HEK293T (cell line): ENCODE results near the gene GABRA6.
A peak's percentile ranks its signal among the peaks of the same experiment; 100 is the strongest.

Experiments used
- CTCF ChIA-PET: fragments of 350-600 bp; formaldehyde crosslinking; extraction: SDS; loops from one replicate; lab custom pipeline; 2021; ENCODE audit warnings: antibody characterized with exemption, inconsistent platforms; lab: Yijun Ruan, JAX
- POLR2A ChIA-PET: fragments of 350-600 bp; formaldehyde crosslinking; extraction: SDS; loops from one replicate; lab custom pipeline; 2020; ENCODE audit warnings: antibody characterized with exemption, inconsistent platforms; lab: Yijun Ruan, JAX
- DNase-seq: peaks from one replicate; pipeline ENCODE4 v3.0.0; 2012; ENCODE audit warnings: mixed read lengths; ENCODE audit errors: extremely low spot score
- ARNT ChIP-seq: fragments of 450-650 bp; IDR thresholded peaks from 2 replicates; pipeline ENCODE4 v1.6.1; 2017; ENCODE audit warnings: mild to moderate bottlenecking
- BHLHE40 ChIP-seq: fragments of 450-650 bp; IDR thresholded peaks from 2 replicates; pipeline ENCODE4 v1.6.1; 2016; ENCODE audit warnings: mild to moderate bottlenecking, moderate library complexity, borderline replicate concordance
- CTBP1 ChIP-seq: fragments of 450-650 bp; IDR thresholded peaks from 2 replicates; pipeline ENCODE4 v1.6.1; 2016; ENCODE audit warnings: borderline replicate concordance
- ELF4 ChIP-seq: fragments of 450-650 bp; IDR thresholded peaks from 2 replicates; pipeline ENCODE4 v1.6.1; 2017; ENCODE audit warnings: antibody characterized with exemption
- FOXA1 ChIP-seq: fragments of 450-650 bp; IDR thresholded peaks from 2 replicates; pipeline ENCODE4 v1.6.1; 2016; ENCODE audit warnings: mild to moderate bottlenecking
- FOXK2 ChIP-seq: fragments of 450-650 bp; IDR thresholded peaks from 2 replicates; pipeline ENCODE4 v1.6.1; 2016; ENCODE audit warnings: mild to moderate bottlenecking
- FOXM1 ChIP-seq: fragments of 450-650 bp; IDR thresholded peaks from 2 replicates; pipeline ENCODE4 v1.6.1; 2017; ENCODE audit warnings: mild to moderate bottlenecking, borderline replicate concordance
- HDGF ChIP-seq: fragments of 450-650 bp; IDR thresholded peaks from 2 replicates; pipeline ENCODE4 v1.6.1; 2017; ENCODE audit warnings: antibody characterized with exemption, borderline replicate concordance
- L3MBTL2 ChIP-seq: fragments of 450-650 bp; conservative IDR thresholded peaks from 2 replicates; pipeline ENCODE4 v1.6.1; 2016; ENCODE audit warnings: mild to moderate bottlenecking
- LEF1 ChIP-seq: fragments of 450-650 bp; IDR thresholded peaks from 2 replicates; pipeline ENCODE4 v1.6.1; 2017; ENCODE audit warnings: mild to moderate bottlenecking, borderline replicate concordance
- NFRKB ChIP-seq: fragments of 450-650 bp; IDR thresholded peaks from 2 replicates; pipeline ENCODE4 v1.6.1; 2016; ENCODE audit warnings: mild to moderate bottlenecking, moderate library complexity
- SP1 ChIP-seq: fragments of 450-650 bp; IDR thresholded peaks from 2 replicates; pipeline ENCODE4 v1.6.1; 2017
- SUZ12 ChIP-seq: fragments of 450-650 bp; IDR thresholded peaks from 2 replicates; pipeline ENCODE4 v1.6.1; 2016; ENCODE audit warnings: mild to moderate bottlenecking
- TARDBP ChIP-seq: fragments of 450-650 bp; IDR thresholded peaks from 2 replicates; pipeline ENCODE4 v1.6.1; 2016
- ZNF384 ChIP-seq: fragments of 450-650 bp; IDR thresholded peaks from 2 replicates; pipeline ENCODE4 v1.6.1; 2016
- TF ChIP-seq, protein P1 (sequence below): fragments of 450-650 bp; IDR thresholded peaks from 2 replicates; pipeline ENCODE4 v1.6.1; 2016

GABRA6 gene

DNA sequence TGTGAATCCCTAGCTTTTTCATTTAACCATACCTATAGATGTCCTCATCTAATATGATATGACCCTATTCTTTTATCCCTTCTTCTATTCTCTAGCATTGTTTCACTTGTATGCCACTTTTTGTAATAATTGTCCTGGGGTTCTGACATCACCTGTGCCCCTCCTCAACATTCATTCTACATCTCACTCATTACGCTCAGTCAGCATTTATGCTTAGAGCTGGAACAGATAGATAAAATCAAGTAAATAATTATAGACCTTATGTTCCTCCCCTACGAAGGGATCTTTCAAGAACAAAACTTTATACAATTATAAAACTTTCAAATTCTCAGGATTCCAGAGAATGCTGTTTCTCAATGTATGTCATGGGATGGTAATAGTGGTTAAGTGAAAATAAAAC is 18.0 kb downstream of the GABRA6 start:
- CTCF ChIA-PET, result no interaction called here
- DNase-seq, result no peak
- TF ChIP-seq FOXK2, result no peak
- POLR2A ChIA-PET, result no interaction called here

DNA sequence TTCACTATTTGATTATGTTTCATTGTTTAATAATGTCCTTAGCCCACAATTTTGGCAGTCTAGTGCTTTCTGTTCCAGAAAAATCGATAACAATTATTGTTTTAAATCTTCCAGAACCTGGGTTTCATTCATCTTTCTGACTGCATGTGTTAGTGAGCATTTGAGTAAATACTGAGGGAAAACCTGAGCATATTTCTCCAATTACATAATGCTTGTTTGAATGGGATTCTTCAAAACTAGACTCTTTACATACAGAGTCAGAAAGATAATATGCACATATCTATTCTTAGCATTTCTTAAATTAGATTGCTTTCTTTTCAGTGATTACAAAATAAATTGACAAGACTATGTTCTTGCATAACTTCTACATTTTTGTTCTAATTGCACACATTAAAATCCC is 21.9 kb downstream of the GABRA6 start:
- CTCF ChIA-PET, result no interaction called here
- POLR2A ChIA-PET, result no interaction called here
- no peak for TF ChIP-seq ZNF384
- TF ChIP-seq FOXM1, result no peak
- no peak for TF ChIP-seq LEF1
- TF ChIP-seq SUZ12, result no peak
- no peak for TF ChIP-seq BHLHE40
- no peak for TF ChIP-seq HDGF
- no peak for TF ChIP-seq TARDBP
- TF ChIP-seq FOXA1, result no peak
- no peak for TF ChIP-seq CTBP1
- TF ChIP-seq L3MBTL2, result no peak
- TF ChIP-seq NFRKB, result no peak
- no peak for TF ChIP-seq ARNT
- TF ChIP-seq FOXK2, result no peak
- no peak for TF ChIP-seq ELF4
- TF ChIP-seq, protein P1, sequence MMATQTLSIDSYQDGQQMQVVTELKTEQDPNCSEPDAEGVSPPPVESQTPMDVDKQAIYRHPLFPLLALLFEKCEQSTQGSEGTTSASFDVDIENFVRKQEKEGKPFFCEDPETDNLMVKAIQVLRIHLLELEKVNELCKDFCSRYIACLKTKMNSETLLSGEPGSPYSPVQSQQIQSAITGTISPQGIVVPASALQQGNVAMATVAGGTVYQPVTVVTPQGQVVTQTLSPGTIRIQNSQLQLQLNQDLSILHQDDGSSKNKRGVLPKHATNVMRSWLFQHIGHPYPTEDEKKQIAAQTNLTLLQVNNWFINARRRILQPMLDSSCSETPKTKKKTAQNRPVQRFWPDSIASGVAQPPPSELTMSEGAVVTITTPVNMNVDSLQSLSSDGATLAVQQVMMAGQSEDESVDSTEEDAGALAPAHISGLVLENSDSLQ, result no peak
- no peak for DNase-seq

DNA sequence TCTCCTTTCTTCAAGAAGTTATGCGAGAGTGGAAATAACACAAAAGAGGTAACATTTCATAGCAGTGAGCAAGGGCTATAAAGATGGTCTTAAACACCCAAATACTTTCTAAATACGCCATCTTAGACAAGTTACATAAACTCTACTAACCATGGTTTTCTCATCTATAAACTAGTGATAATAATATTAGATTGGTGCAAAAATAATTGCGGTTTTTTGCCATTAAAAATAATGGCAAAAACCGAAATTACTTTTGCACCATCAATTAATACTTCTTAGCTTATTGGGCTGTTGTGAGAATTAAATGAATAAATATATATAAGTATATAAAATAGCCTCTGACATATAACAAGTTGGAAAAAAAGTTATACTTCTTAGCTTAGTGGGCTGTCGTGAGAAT is 23.7 kb downstream of the GABRA6 start:
- TF ChIP-seq NFRKB (no peak), ELF4 (peak; percentile 53; the same call in 1 of the 2 replicates)
- no peak for DNase-seq
- POLR2A ChIA-PET, result no interaction called here
- CTCF ChIA-PET, result no interaction called here

DNA sequence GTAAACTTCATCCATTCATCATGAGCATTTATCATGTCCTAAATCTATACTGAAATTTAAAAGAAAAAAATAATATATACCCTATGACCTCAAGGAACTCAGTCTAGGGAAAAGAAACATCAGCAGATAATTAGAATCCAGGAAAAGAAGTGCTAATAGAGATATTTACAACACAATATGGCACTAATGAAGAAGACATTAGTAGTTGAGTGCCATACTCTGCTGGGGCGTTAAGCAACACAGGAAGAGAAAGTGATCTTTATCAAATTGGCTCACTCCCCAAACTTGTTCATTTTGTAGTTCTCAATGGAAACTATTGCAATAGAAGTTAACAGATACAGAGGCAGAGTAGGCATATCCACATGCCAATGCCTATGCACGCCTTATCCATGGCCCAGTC is 27.5 kb downstream of the GABRA6 start:
- POLR2A ChIA-PET, result no interaction called here
- TF ChIP-seq FOXM1 (no peak), TARDBP (no peak), ZNF384 (no peak), BHLHE40 (no peak), SP1 (no peak), LEF1 (no peak), FOXA1 (no peak), FOXK2 (no peak), NFRKB (no peak), CTBP1 (no peak), L3MBTL2 (no peak), ARNT (no peak), HDGF (no peak), ELF4 (no peak), SUZ12 (no peak)
- TF ChIP-seq, protein P1, result no peak
- CTCF ChIA-PET, result no interaction called here
- DNase-seq, result no peak

DNA sequence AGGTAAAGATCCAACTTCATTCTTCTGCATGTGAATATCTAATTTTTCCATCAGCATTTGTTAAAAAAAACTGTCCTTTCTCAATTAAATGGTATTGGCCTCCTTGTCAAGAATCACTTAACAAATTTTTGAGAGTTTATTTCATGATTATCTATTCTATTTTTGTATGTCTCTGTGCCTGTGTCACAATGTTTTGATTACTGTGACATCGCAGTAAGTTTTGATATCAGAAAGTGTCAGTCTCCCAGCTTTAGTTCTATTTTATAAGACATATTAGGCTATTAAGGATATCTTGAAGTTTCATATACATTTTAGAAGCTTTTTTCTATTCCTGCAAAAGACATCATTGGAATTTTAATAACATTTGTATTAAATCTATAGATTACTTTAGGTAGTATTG is 33.6 kb downstream of the GABRA6 start:
- ChIA-PET POLR2A (no interaction called here), CTCF (no interaction called here)
- DNase-seq, result no peak
- TF ChIP-seq SUZ12, result no peak
- no peak for TF ChIP-seq ZNF384
- no peak for TF ChIP-seq LEF1
- no peak for TF ChIP-seq FOXK2
- TF ChIP-seq HDGF, result no peak
- TF ChIP-seq BHLHE40, result no peak
- TF ChIP-seq CTBP1, result no peak
- no peak for TF ChIP-seq NFRKB
- no peak for TF ChIP-seq FOXM1
- TF ChIP-seq L3MBTL2, result no peak
- TF ChIP-seq TARDBP, result no peak
- TF ChIP-seq, protein P1, result no peak

DNA sequence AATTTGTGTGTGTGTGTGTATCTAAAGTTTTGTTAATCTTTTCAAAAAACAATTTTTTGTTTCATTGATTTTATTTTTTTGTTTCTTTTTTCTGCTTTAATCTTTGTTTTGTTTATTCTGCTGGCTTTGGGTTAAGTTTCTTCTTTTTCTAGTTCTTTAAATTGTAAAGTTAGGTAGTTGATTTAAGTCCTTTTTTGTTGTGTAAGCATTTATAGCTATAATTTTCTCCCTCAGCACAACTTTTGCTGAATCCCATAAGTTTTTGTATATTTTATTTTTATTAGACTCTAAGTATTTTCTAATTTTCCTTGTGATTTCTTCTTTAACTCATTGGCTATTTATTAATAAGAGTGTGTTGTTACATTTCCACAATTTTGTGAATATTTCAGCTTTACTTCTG is 34.9 kb downstream of the GABRA6 start:
- ChIA-PET CTCF (no interaction called here), POLR2A (no interaction called here)
- DNase-seq, result no peak
- TF ChIP-seq L3MBTL2, result no peak
- no peak for TF ChIP-seq NFRKB
- no peak for TF ChIP-seq ZNF384
- no peak for TF ChIP-seq LEF1
- no peak for TF ChIP-seq ARNT
- TF ChIP-seq FOXM1, result no peak
- TF ChIP-seq FOXK2, result no peak
- no peak for TF ChIP-seq ELF4
- no peak for TF ChIP-seq CTBP1
- TF ChIP-seq BHLHE40, result no peak
- no peak for TF ChIP-seq HDGF
- TF ChIP-seq, protein P1, result no peak
